ENCODE measurements around the gene COL4A5. TPM values are rescaled to one million over a fixed set of nuclear protein-coding genes. Genes with fewer than 3 reads are reported as not detected.
A peak's percentile ranks its signal among the peaks of the same experiment; 100 is the strongest.

Gene COL4A5
- total and polyA plus RNA-seq, 2 of the 8 experiments (the other 6 are each of a cell fraction or from before 2014, with no cell fraction given): 24.9 to 30.2 TPM

DNA sequence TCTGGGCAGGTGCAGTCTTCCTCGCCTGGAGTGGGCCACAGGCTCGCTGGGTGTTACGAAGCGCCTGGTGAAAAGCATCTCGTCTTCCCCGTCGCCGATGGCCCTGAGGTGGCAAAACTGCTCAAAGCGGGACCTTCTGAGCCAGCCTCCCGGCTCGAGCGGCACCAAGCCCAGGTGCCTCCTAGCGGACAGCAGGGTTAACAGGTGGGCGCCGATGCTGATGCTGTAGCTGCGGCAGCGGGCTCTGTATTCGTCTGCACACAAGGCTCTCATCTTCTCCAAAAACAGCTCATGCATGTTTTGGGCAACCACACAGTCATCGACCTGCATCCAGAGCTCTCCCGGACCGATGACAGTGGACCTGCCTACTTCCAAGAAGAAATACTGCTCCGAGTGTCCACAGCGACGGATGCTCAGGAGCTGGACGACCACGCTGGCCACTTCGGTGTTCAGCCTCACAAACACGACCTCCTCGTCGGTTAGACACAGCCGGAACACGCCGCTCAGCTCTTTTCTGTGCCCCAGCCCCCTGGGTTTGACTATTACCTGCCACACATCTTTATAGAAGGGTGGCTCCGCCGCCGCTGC lies 295.5 kb downstream of the COL4A5 start:
- Histone ChIP-seq H3K14ac (ENCODE audit: insufficient read length) (no peak overlapping the region), H3K9me3 (ENCODE audit: insufficient read depth in 2 of 2, low read depth in 1 of 2, low read length in 1 of 2) (peaks cover 0 to 15% of the 10 kb centered on the region in 2 experiments; a peak in 2 of 4 replicates), H2BK15ac (ENCODE audit: low read length) (no peak overlapping the region), H3K4me3 (ENCODE audit: extremely low read depth in 1 of 4, insufficient read depth in 2 of 4, low read depth in 3 of 4, low read length in 4 of 4) (peak overlapping the region; percentile 53 to 89 (median 72)), H2AK5ac (ENCODE audit: low read depth, low read length) (no peak overlapping the region), H2AFZ (ENCODE audit: low read length) (peak overlapping the region; percentile 44; the same call in 1 of the 2 replicates), H2BK12ac (ENCODE audit: low read depth, low read length) (0 out of 2 replicates have a peak overlapping the region, but pooled peaks have one; percentile 39), H3K79me2 (ENCODE audit: control insufficient read depth in 1 of 2, insufficient read depth in 2 of 2, low read length in 2 of 2) (no peaks in the 10 kb centered on the region; a peak in 1 of 4 replicates), H3K9ac (replicated peaks in 1 of 4; ENCODE audit: extremely low read depth in 1 of 4, low read depth in 3 of 4, low read length in 3 of 4) (peak overlapping the region in 3 of 4 experiments; percentile 13 to 61 (median 37); a peak in 4 of 7 replicates), H3K23ac (ENCODE audit: insufficient read length) (no peak overlapping the region), H3K56ac (replicated peaks; ENCODE audit: insufficient read length, low read depth, low read length) (no peak overlapping the region), H2BK20ac (ENCODE audit: low read length) (no peak overlapping the region), H3K23me2 (ENCODE audit: low read depth, low read length) (peaks cover 8% of the 10 kb centered on the region), H4K8ac (ENCODE audit: extremely low read depth, insufficient read depth, low read length) (no peak overlapping the region), H2BK5ac (ENCODE audit: low read depth, low read length) (no peak overlapping the region), H3K18ac (ENCODE audit: extremely low read depth, low read length) (no peak overlapping the region), H3K27ac (ENCODE audit: low read depth, low read length) (no peak overlapping the region), H3K36me3 (ENCODE audit: control insufficient read depth in 2 of 4, insufficient read depth in 4 of 4, low read length in 3 of 4) (peaks cover 0 to 7% (median 0%) of the 10 kb centered on the region in 4 experiments; a peak in 2 of 8 replicates), H3K79me1 (ENCODE audit: low read depth, low read length) (no peaks in the 10 kb centered on the region), H2BK120ac (replicated peaks; ENCODE audit: low read depth, low read length) (no peak overlapping the region), H3K27me3 (replicated peaks in 1 of 4; ENCODE audit: control insufficient read depth in 3 of 4, extremely low read depth in 1 of 4, insufficient read depth in 3 of 4, low read length in 3 of 4) (peaks cover 0 to 31% (median 20%) of the 10 kb centered on the region in 4 experiments; a peak in 6 of 7 replicates), H4K20me1 (replicated peaks in 1 of 2; ENCODE audit: control insufficient read depth in 1 of 2, insufficient read depth in 2 of 2, low read length in 2 of 2) (peaks cover 0 to 1% of the 10 kb centered on the region in 2 experiments), H4K5ac (ENCODE audit: insufficient read length, low read depth, low read length) (no peak overlapping the region), H3K4me2 (ENCODE audit: insufficient read depth in 1 of 2, low read depth in 2 of 2, low read length in 2 of 2) (peak overlapping the region; percentile 92 to 95), H3K4ac (replicated peaks; ENCODE audit: insufficient read length, low read depth, low read length) (no peak overlapping the region), H3K4me1 (replicated peaks in 1 of 4; ENCODE audit: control insufficient read depth in 3 of 4, insufficient read depth in 4 of 4, low read length in 3 of 4) (peaks cover 0 to 13% (median 3%) of the 10 kb centered on the region in 4 experiments; a peak in 2 of 7 replicates), H4K91ac (replicated peaks; ENCODE audit: insufficient read length, low read length) (no peak overlapping the region)
- POLR2A ChIA-PET (ENCODE audit: partially characterized antibody): interaction anchor here (0.9 to 1.0 kb wide), 2 partner anchors 10 to 36 kb away, joined by 4 to 6 read pairs; no protein-coding TSS in a partner anchor
- WGBS, 2 experiments (ENCODE audit: extremely low coverage in 1 of 2, insufficient coverage in 1 of 2, insufficient read length in 1 of 2, insufficient replicate concordance in 2 of 2, low coverage in 1 of 2, low lambda C conversion rate in 2 of 2, missing lambda C conversion rate in 1 of 2): 7% methylated on average over 25 of the region's 36 CpGs; no CpG with 5 or more reads in 1 of the 2 experiments
- CTCF ChIA-PET (ENCODE audit: partially characterized antibody): interaction anchor here (0.6 to 3.9 kb wide), 10 partner anchors 9 to 555 kb away, joined by 3 to 31 read pairs (median 3); no protein-coding TSS in a partner anchor
- DNase-seq (ENCODE audit: low read depth in 1 of 2, low spot score in 2 of 2): peak in 1 of 2 experiments; percentile 50
- FAIRE-seq: peak; percentile 48
- TF ChIP-seq ATF3 (IDR thresholded peaks at IDR 0.05; ENCODE audit: insufficient read depth, low read depth, low read length): no peak
- TF ChIP-seq ASH2L (IDR thresholded peaks at IDR 0.05; ENCODE audit: low read length): no peak
- no peak for TF ChIP-seq EP300 (IDR thresholded peaks at IDR 0.05; ENCODE audit: borderline replicate concordance in 1 of 2, low read depth in 2 of 2, low read length in 2 of 2)
- no peak for TF ChIP-seq BRCA1 (IDR thresholded peaks at IDR 0.05; ENCODE audit: low read depth, low read length)
- TF ChIP-seq JUN (IDR thresholded peaks at IDR 0.05; ENCODE audit: low read depth, low read length): no peak
- no peak for TF ChIP-seq TEAD4 (IDR thresholded peaks at IDR 0.05; ENCODE audit: low read depth, low read length)
- no peak for TF ChIP-seq BCL11A (IDR thresholded peaks at IDR 0.05; ENCODE audit: low read depth in 2 of 2, low read length in 2 of 2)
- no peak for TF ChIP-seq POU5F1 (IDR thresholded peaks at IDR 0.05; ENCODE audit: low read depth, low read length)
- TF ChIP-seq CTCF (IDR thresholded peaks at IDR 0.05; ENCODE audit: control extremely low read depth in 1 of 3, insufficient read depth in 1 of 3, low read depth in 1 of 3, low read length in 3 of 3): peak; percentile 45 to 63 (median 56)

Measured in H1 (cell line).